ENCODE measurements around the gene TK1.

TK1 gene

DNA sequence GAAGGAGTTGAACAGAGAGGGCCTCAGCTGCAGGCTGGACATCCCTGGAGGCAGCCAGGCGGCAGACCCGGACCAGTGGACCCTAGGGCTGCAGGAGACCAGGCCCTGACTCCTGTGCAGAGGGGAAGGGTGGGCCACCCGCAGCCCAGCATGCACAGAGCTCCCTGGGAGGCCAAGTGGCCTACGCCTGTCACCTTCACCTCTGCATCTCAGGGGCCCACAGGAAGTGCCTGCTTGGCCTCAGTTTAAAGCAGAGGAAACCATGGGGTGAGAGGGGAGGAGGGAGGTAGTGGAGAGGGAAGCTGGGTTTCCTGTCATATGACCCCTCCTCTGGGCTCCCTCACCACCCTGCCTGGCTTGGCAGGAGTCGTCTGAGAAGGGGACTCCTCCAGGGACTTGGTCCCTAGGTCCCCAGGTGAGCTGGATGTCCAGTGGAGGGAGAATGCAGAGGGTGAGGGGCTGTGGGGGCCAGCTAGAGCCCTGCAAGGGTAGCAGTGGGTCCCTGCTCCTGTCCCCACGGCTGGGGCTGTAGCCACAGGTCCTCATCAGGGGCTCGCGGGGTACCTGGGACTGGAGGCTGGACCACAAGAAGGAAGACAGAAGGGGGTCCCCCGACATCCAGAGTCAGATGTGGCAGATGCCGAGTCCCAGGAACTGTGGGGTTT lies 56.3 kb downstream of the TK1 start, which contains the start of gene TMC8:
TSS of gene TMC8 (plus strand) at position 335 of the 665 bp plus-strand sequence. CDS start 818 bp downstream, outside the sequence.
- H3K4me3 Mint-ChIP-seq, result peak within 1 kb of the TSS; percentile 97
- H3K9me3 Mint-ChIP-seq, result no peaks in the 10 kb centered on the region
- H3K27me3 Mint-ChIP-seq, result no peaks in the 10 kb centered on the region
- H3K36me3 Mint-ChIP-seq (ENCODE audit: low read depth), result peaks cover 29% of the 10 kb centered on the region
- peaks cover 68% of the 10 kb centered on the region for H3K4me1 Mint-ChIP-seq (ENCODE audit: low read depth)
- H3K27ac Mint-ChIP-seq, result peak within 1 kb of the TSS; percentile 96

- H3K9me3 Mint-ChIP-seq, result no peaks in the 10 kb centered on the region
- H3K36me3 Mint-ChIP-seq (ENCODE audit: low read depth), result peaks cover 24% of the 10 kb centered on the region
- no peaks in the 10 kb centered on the region for H3K27me3 Mint-ChIP-seq
- H3K27ac Mint-ChIP-seq, result peak overlapping the region; percentile 96
- H3K4me3 Mint-ChIP-seq, result peak overlapping the region; percentile 97
- H3K4me1 Mint-ChIP-seq (ENCODE audit: low read depth), result peaks cover 68% of the 10 kb centered on the region
Observed at GRCh38 chr17:78130090-78130436, 56.8 kb downstream of the TK1 start.

DNA sequence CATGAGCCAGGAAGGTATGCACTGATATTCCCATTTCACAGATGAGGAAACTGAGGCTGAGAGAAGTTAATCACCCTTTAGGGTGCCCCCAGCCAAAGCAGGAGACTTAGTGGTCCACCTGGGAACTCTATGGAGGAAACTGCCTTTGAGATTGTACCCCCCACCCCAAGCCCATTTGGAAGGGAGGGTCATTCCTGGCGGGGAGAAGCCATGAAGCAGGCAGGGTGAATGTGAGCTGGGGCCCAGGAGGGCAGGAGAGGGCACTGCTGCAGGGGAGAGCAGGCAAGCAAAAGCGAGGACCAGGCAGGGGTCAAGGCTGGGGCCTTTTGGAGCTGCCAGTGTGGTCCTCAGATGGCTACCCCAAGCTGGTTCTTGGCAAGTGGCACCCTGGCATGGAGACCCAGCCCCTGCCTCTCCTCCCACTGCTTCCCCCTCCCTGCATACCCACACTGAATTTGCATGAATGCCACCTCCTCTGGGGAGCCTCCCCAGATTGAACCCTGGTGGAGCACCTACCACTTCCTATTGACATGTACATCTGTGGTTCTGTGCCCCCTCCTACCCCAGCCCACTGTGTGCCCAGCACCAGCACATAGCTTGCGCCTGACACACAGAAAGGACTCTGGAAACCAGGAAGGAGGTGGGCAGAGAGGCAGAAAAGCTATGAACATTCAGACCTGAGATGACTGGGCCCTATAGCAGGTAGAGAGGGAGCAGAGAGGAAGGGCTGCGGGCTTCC lies 57.3 kb downstream of the TK1 start:
- Mint-ChIP-seq H3K27ac (peak overlapping the region; percentile 96), H3K4me1 (ENCODE audit: low read depth) (peaks cover 67% of the 10 kb centered on the region), H3K4me3 (peak overlapping the region; percentile 97), H3K36me3 (ENCODE audit: low read depth) (peaks cover 19% of the 10 kb centered on the region), H3K27me3 (no peaks in the 10 kb centered on the region), H3K9me3 (no peaks in the 10 kb centered on the region)

DNA sequence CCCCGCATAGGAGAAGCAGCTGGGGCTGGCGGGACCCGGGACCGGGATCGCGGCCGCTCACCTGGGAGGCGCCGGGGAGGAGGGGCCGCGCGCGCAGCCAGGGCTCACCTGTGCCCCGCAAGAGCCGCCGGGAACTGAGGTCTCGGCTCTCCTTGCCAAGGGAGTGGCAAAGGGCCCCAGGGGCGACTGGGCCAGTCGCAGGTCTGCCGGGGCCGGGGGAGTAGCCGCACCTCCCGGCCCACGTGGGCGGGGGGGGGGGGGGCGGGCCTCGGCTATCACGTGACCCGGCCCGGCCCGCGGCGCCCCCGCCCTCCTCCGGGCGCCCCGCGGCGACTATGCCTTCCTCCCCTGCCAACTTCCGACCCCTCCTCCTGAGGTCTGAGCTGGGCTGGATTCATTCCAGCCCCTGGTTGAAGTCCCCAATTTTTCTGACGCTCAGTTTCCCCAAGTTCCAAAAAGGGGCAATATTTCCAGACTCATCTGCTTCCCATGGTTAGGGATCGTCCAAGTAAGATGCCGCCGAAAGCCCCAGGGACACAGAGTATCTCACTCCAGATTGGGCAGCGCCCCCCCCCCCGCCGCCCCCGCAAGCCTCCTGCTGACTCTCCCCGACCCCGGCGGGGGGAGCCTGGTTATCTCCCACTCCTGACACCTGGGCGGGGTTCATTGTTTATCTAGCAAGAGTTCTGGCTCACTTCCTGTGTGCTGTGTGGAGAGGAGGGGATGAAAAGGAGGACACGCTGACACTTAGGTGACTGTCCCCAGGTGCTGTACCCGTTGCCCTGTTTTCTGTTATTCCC lies 58.1 kb downstream of the TK1 start, which contains the start of gene TMC6:
TSS of gene TMC6 (minus strand) at position 205 of the 800 bp plus-strand sequence. CDS start 1,923 bp downstream, outside the sequence.
- H3K27me3 Mint-ChIP-seq, result no peaks in the 10 kb centered on the region
- H3K4me1 Mint-ChIP-seq (ENCODE audit: low read depth), result peaks cover 67% of the 10 kb centered on the region
- peak within 1 kb of the TSS; percentile 89 for H3K4me3 Mint-ChIP-seq
- peak within 1 kb of the TSS; percentile 94 for H3K27ac Mint-ChIP-seq
- H3K9me3 Mint-ChIP-seq, result no peaks in the 10 kb centered on the region
- H3K36me3 Mint-ChIP-seq (ENCODE audit: low read depth), result peaks cover 14% of the 10 kb centered on the region

GRCh38 chr17:78127888-78128550 lies 58.8 kb downstream of the TK1 start:
- peak overlapping the region; percentile 89 for H3K4me3 Mint-ChIP-seq
- peaks cover 20% of the 10 kb centered on the region for H3K36me3 Mint-ChIP-seq (ENCODE audit: low read depth)
- peak overlapping the region; percentile 89 for H3K27ac Mint-ChIP-seq
- no peaks in the 10 kb centered on the region for H3K9me3 Mint-ChIP-seq
- H3K4me1 Mint-ChIP-seq (ENCODE audit: low read depth), result peaks cover 67% of the 10 kb centered on the region
- no peaks in the 10 kb centered on the region for H3K27me3 Mint-ChIP-seq

DNA sequence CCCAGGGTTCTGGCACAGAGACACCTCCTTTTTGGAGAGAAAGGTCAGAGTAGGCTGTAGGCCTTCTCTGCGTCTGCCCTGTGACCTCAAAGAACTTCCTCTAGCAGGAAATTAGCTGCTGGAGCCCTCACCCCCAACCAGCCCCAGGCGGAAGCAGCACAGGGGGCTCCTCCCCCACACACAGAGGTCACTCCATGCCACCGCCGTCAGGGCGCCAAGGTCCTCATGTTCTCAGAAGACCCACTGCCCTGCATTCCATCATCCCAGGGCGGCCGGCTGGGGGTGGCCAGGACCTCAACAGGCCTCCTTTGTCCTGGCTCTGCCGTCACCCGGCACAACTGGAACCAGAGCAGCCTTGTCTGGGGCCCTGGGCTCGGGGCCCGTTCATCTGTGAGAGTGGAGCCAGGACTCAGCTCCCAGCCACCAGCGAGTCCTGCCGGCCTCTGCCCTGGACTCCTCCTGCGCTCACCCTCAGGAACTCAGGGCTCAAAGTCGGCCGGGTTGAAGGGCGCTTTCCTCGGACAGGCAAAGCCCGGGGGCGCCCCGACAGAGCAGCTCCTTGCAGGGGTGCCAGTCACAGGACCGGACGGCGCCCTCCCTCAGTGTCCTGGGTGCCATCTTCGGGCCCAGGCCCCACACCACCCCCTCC lies 59.5 kb downstream of the TK1 start:
- Mint-ChIP-seq H3K27ac (peak overlapping the region; percentile 89), H3K36me3 (ENCODE audit: low read depth) (peaks cover 22% of the 10 kb centered on the region), H3K27me3 (no peaks in the 10 kb centered on the region), H3K9me3 (no peaks in the 10 kb centered on the region), H3K4me1 (ENCODE audit: low read depth) (peaks cover 69% of the 10 kb centered on the region), H3K4me3 (peak overlapping the region; percentile 89)

DNA sequence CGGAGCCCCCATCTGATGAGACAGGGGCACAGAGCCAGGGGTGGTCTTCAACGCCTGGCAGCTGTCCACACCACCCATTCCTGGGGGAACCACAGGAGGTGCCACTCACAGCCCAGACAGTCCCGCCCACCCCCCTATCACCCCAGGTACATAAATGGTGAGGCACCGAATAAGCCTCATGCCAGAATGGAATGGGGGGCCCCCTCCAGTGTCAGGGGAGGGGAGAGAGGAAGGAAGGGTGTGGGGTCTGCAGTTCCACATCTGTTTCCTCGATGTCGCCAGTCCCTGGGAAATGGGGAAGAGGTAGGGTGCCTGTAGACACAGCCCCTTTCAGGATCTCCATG lies 60.0 kb downstream of the TK1 start:
- peaks cover 71% of the 10 kb centered on the region for H3K4me1 Mint-ChIP-seq (ENCODE audit: low read depth)
- H3K36me3 Mint-ChIP-seq (ENCODE audit: low read depth), result peaks cover 27% of the 10 kb centered on the region
- peak overlapping the region; percentile 89 for H3K27ac Mint-ChIP-seq
- H3K9me3 Mint-ChIP-seq, result no peaks in the 10 kb centered on the region
- H3K27me3 Mint-ChIP-seq, result no peaks in the 10 kb centered on the region
- peak overlapping the region; percentile 89 for H3K4me3 Mint-ChIP-seq

DNA sequence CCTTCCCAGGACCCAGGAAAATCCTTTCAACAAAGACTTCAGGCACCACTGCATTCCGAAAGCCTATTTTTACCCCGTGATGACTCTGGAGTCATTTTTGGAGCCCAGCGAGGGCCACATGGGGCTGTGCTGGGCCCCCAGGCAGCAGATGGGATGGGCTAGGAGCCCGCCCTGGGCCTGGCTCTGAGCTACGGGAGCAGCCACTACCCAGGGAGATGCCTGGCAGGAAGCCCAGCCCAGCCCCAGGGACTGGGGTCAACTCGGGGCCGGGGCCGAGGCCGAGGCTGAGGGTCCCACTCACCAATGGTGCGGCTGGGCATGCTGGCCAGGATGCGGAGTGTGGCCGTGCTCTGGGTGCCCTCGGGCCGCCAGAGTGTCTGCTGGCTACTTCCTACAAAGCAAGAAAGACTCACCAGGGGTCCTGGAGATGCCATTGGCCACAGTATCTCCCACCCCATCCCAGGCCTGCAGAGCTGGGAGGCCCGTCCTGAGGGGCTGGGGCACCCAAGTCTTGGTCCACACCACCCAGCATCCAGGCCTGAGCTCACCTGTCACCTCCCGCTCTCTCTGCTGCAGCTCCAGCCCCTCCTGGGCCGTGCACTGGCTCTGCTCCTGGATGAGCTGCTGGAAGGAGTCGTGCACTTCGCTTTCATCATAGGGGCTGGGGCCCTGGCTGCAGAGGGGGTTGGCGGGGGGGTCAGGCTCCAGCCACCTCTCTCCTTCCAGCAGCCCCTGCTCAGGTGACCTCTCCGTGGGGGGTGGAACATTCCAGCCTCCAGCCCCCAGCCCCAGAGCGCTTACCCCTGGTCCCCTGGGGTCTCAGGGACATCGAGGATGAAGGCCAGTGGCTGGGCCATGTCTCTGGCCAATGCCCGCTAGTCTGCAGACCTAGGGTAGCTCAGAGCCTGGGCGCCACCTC lies 60.6 kb downstream of the TK1 start:
- peak overlapping the region; percentile 89 for H3K4me3 Mint-ChIP-seq
- H3K9me3 Mint-ChIP-seq, result no peaks in the 10 kb centered on the region
- H3K27me3 Mint-ChIP-seq, result no peaks in the 10 kb centered on the region
- H3K36me3 Mint-ChIP-seq (ENCODE audit: low read depth), result peaks cover 28% of the 10 kb centered on the region
- H3K4me1 Mint-ChIP-seq (ENCODE audit: low read depth), result peaks cover 78% of the 10 kb centered on the region
- peak overlapping the region; percentile 40 for H3K27ac Mint-ChIP-seq

DNA sequence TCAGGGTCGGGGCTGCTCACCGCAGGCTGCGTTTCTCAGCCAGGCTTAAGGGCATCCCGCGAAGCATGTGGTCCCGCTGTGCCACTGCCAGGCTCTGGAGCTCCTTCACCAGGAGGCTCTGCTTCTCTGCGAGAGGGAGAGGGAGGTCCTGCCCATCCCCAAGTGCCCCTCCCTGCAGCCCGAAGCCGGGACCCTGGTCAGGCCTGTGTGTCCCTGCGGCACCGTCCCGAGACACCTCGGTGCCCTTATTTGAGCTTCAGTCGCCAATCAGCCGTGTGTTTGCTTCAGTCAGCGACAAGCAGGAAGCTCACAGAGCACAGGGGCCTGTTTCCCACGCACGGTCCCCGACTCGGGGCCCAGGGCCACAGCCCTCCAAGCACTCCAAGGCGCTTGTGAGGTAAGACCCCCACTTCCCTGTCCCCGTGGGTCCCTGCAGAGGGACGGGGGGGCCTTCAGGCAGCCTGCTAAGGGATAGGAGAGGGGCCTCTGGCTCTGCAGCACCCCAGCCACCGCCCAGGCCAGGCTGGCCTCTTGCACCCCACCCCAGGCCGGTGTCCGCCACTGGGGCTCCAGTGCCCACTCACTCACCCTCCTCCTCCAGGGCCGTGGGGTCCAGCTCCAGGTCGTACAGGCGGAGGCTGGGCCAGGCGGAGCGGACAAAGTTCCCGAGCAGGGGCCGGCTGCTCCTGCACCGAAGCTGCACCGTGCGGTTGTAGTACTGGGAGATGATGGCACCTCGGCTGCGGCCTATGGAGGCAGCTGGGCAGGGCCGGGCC lies 61.5 kb downstream of the TK1 start:
- peaks cover 82% of the 10 kb centered on the region for H3K4me1 Mint-ChIP-seq (ENCODE audit: low read depth)
- peaks cover 25% of the 10 kb centered on the region for H3K36me3 Mint-ChIP-seq (ENCODE audit: low read depth)
- H3K4me3 Mint-ChIP-seq, result peak overlapping the region; percentile 89
- no peaks in the 10 kb centered on the region for H3K27me3 Mint-ChIP-seq
- no peak overlapping the region for H3K27ac Mint-ChIP-seq
- no peaks in the 10 kb centered on the region for H3K9me3 Mint-ChIP-seq

DNA sequence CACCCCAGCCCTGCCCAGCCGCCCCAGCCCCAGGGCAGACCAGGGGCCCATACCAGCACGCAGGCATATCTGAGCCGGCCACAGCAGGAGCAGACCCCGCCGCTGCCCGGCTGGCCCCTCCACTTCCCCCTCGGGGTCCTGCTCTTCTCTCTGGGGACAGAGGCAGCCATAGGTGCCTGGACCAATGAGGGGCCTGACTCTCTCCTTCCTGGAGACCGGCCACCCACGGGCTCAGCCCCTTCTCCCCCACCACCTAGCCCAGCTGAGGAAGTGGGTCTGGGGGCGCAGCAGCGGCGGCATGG lies 62.1 kb downstream of the TK1 start:
- peaks cover 79% of the 10 kb centered on the region for H3K4me1 Mint-ChIP-seq (ENCODE audit: low read depth)
- H3K27ac Mint-ChIP-seq, result no peak overlapping the region
- no peaks in the 10 kb centered on the region for H3K9me3 Mint-ChIP-seq
- peaks cover 27% of the 10 kb centered on the region for H3K36me3 Mint-ChIP-seq (ENCODE audit: low read depth)
- H3K27me3 Mint-ChIP-seq, result no peaks in the 10 kb centered on the region
- peak overlapping the region; percentile 89 for H3K4me3 Mint-ChIP-seq

Data from stimulated activated naive CD8-positive, alpha-beta T cell treated with anti-CD3 and anti-CD28 coated beads, Interleukin-15, Interleukin-2, amounts not matched to agents 100 ng/mL and 50 ng/mL, for 24 hours (primary cell).